Measurements from ENCODE around the gene ARSG.
"Not testable (repeated sequence)": the region's sequence is repeated elsewhere in the genome, so short reads cannot be mapped to it uniquely, and the experiment has no call there.

ARSG gene

GRCh38 chr17:68307443-68307842, 16.1 kb downstream of the ARSG start:
- no peak for DNase-seq

DNA sequence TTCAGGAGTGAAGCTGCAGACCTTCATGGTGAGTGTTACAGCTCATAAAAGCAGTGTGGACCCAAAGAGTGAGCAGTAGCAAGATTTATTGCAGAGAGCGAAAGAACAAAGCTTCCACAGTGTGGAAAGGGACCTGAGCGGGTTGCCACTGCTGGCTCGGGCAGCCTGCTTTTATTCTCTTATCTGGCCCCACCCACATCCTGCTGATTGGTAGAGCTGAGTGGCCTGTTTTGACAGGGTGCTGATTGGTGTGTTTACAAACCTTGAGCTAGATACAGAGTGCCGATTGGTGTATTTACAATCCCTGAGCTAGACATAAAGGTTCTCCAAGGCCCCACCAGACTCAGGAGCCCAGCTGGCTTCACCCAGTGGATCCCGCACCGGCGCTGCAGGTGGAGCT, 17.2 kb downstream of the ARSG start:
- DNase-seq, result not testable (repeated sequence)

DNA sequence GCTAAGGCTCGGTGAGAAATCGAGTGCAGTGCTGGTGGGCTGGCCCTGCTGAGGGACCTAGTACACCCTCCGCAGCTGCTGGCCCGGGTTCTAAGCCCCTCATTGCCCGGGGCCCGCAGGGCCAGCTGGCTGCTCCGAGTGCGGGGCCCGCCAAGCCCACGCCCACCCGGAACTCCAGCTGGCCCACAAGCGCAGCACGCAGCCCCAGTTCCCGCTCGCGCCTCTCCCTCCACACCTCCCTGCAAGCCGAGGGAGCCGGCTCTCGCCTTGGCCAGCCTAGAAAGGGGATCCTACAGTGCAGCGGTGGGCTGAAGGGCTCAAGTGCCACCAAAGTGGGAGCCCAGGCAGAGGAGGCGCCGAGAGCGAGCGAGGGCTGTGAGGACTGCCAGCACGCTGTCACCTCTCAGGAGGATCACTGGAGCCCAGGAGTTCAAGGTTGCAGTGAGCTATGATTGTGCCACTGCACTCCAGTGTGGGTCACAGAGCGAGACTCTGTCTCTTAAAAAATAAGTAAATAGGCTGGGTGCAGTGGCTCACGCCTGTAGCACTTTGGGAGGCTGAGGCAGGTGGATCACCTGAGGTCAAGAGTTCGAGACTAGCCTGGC, 17.9 kb downstream of the ARSG start:
- not testable (repeated sequence) for DNase-seq

DNA sequence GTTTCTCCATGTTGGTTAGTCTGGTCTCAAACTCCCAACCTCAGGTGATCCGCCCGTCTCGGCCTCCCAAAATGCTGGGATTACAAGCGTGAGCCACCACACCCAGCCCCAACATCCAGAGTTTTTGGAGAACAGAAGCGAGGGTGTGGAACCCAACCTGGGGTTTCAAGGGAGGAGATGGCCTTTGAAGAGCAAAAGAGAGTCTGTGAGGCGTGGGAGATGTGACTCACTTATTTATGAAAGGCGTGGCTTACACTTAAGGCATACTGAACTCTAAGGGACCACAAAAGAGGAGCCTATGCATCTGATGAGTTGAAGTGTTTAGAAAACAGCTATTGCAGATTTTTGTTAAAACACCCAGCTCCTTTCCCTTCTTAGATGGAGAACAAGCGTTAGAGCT, 18.9 kb downstream of the ARSG start:
- no peak for DNase-seq

- peak; percentile 87 to 92 for DNase-seq
Observed at GRCh38 chr17:68314916-68315535, 23.7 kb downstream of the ARSG start.

DNA sequence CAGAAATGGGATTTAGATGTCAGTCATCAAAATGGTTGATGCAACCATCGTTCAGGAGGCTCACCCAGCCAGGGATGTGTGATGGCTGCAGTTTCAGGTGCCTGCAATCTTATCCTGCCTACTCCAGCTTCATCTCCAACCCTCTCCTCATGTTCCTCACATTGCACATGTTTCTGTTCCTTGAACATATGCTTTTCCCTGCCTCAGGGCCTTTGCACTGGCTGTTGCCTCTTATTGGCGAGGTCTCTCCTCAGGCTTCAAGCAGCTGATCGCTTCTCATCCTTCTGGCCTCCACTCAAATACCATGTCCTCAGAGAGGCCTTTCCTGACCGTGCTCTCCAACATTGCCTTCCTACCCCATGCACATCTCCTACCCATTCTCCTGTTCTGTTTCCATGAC, 24.6 kb downstream of the ARSG start:
- no peak for DNase-seq

GRCh38 chr17:68317458-68317857, 26.2 kb downstream of the ARSG start:
- DNase-seq, result no peak

GRCh38 chr17:68318103-68318991, 27.1 kb downstream of the ARSG start:
- no peak for DNase-seq

DNA sequence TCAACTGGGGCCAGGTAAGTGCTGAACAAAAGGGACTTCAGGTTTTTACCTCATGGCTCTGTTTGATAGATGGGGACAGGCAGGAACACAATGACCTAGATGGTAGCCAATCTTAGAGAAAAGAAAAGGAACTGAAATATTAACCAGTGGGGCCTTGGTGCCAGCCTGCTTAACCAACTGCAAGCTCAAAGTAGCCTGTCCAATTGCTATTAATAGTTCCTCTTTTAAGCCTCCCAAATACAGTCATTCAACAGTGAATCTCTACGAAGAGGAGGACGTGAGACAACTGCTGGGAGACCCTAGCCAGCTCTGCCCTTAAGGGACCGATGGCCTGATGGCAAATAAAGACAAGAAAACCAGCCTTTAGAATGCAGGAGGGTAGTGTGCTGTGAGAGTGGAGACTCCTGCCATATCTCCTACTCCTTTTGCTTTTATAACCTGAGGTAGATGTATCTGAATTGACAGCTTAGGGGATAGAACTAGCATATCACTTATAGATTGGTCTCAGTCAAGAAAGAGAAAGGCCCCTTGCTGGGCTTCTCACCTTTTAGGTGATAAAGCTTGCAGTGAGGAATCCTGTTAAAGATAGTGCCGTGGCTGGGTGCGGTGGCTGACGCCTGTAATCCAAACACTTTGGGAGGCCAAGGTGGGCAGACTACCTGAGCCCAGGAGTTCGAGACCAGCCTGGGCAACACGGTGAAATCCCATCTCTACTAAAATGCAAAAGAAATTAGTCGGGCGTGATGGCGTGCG, 28.3 kb downstream of the ARSG start:
- DNase-seq, result peak; percentile 45 to 55

DNA sequence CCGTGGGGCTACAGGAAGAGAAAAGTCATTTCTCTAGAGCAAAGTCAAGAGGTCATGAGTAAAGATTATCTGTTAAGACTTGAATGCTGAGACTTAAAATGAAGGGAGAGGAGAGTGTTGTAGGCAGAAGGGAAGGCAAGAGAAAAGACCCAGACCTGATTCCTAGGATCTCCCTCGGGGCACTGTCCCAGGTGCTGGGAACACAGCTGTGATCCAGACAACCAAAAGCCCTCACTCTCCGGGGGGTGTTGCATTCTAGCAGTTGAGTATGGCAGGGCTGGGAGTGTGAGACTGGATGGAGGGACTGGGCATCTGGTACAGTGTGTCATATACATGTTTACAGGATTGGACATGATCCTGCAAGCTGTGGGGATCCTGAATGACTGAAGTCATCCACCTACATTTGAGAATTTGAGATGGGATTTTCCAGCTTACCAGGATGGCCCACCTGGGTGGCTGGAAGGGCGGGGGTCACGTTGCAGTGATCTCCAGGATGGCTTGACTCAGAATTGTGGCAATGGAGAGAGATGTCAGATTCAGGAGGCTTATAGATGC, 29.1 kb downstream of the ARSG start:
- no peak for DNase-seq

GRCh38 chr17:68320943-68321555, 29.8 kb downstream of the ARSG start:
- no peak for DNase-seq

DNA sequence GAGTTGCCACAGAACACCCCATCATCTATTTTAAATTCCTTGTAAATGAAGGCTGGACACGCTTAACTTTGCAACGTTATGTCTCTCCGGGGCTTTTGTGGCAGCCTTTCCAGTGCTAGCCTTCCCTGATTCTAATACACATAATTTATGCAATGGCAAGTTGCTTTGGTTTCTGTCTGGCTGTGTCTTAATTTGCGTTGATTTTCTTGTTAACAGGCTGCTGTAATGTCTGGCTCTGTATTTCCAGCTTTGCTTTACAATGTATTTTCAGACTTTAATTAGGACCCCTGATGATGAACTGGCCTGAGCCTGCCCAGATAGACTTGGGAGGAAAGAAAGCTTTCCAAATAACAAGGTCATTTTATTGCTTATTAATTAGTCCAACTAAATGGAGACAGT, 30.3 kb downstream of the ARSG start:
- no peak for DNase-seq

DNA sequence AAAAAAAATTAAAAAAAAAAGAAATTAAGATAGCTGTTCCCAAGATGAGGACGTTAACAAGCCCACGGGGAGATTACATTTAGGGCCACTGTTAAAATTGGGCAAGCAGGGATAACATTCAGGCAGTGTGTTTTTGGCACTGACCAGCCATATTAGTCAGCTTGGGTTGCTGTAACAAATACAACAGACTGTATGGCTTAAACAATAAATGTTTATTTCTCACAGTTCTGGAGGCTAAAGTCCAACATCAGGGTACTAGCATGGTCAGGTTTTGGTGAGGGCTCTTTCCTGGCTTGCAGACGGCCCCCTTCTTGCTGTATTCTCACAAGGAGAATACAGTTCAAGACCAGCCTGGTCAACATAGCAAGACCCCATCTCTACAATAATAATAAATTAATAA, 31.3 kb downstream of the ARSG start:
- no peak for DNase-seq

DNA sequence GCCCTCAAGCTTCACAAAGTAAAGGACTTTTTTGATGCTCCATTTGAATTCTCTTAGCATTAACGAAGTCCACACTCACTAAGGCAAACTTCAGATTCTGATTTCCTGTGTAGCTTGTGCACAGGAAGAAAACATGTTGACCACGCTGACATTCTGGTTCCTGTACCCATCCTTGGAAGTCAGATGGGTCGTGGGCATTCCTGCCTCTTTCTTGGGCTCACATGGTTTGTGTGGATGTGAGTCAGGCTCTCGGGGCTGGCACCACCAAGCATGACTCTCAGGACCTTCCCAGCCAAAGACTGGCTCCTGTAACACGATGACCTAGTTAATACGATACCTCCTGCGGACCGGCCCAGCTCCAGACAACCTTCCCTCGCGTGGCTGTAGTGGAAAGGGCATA, 32.8 kb downstream of the ARSG start:
- no peak for DNase-seq

DNA sequence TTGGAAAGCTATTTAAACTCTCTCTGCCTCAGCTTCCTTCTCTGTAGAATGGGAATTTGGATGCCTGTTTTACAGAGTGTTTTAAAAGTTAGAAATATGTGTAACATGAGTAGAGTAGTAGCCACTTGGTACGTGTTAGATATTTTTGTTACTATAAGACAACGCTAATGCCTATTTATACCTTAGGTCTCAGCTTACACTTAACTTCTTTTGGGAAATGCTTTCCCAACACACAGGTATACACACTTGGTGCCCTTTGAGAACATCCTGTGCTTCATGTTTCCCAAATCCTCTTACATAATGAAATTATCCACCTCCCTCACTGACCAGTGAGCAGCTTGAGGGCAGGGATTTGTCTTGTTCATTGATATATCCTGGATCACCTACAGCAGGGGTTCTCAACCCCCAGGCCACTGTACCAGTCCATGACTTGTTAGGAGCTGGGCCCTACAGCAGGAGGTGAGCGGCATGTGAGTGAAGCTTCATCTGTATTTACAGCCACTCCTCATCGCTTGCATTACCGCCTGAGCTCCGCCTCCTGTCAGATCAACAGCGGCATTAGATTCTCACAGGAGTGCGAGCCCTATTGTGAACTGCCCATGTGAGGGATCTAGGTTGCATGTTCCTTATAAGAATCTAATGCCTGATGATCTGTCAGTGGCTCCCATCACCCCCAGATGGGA, 33.5 kb downstream of the ARSG start:
- DNase-seq, result no peak

GRCh38 chr17:68325961-68326360, 34.7 kb downstream of the ARSG start:
- no peak for DNase-seq

- DNase-seq, result no peak
Observed at GRCh38 chr17:68326681-68327080, 35.4 kb downstream of the ARSG start.

DNA sequence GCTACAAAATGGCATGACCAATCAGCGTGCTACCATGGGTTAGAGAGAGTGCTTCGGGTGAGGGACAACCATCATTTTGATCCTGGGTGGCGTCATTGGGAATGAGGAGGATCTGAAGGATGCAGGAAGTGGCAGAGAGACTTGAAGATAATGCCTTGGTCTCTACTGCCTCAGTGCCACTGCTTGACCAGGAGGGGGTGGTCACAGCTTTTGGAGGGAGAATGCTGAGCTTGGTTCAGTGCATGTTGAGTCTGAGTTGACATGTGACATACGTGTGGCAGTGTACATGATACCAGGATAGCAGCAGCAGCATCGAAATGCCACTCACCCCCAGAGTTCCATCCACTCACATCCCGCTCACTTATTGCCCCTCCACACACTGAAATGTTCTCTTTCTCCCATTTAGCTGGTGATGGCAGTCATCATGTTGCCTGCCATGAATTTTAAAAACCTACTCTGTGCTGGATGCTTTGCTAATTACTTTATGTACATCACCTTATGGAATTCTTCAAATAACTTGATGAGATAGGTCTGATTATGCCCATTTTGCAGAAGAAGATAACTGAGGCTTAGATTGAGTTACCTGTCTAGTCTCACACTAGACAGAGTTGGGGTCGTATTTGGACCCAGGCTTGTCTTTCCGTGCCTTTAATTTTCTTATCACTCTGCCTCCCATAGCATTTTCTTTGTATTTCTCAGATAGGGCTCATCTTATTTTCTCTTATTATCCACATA, 36.7 kb downstream of the ARSG start:
- DNase-seq, result no peak

DNA sequence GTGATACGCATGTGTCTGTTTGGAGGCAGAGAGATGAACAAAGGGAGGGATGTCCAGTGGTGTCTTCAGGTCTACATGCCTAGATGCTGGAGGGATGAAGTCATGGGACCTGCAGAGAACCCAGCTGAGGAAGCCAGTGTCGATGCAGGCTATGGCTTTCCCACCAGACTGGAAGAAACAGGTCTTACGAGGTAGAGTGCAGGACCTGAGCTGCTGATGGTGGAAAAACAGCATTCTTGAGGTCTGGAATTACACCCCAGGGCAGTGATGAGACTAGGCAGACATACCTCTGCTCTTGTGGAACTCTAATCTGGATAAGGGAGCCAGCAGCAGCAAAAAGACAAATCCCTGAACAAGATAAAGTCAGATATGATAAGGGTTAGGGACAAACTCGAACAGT, 37.4 kb downstream of the ARSG start:
- no peak for DNase-seq

GRCh38 chr17:68329331-68329730, 38.0 kb downstream of the ARSG start:
- no peak for DNase-seq

DNA sequence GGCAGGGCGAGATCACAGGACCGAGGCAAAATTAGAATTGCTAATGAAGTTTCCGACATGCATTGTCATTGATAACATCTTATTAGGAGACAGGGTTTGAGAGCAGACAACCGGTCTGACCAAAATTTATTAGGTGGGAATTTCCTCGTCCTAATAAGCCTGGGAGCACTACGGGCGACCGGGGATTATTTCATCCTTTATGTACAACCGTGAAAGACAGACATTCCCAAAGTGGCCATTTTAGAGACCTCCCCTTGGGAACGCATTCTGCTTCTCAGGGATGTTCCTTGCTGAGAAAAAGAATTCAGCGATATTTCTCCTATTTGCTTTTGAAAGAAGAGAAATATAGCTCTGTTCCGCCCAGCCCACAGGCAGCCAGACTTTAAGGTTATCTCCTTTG, 40.6 kb downstream of the ARSG start:
- not testable (repeated sequence) for DNase-seq

Data from AML-193 (cell line).